ENCODE results near the gene BCL7B. TPM values are rescaled to one million over a fixed set of nuclear protein-coding genes. Genes with fewer than 3 reads are reported as not detected.
"Not testable (repeated sequence)": the region's sequence is repeated elsewhere in the genome, so short reads cannot be mapped to it uniquely, and the experiment has no call there.

BCL7B gene
- polyA plus RNA-seq, 4 donors, result 38.8 to 86.2 (median 64.3) TPM

GRCh38 chr7:73536479-73536878 is 21.0 kb downstream of the BCL7B start:
- DNase-seq (no peak), FAIRE-seq (no peak)
- no peaks in the 10 kb centered on the region for H3K27me3 ChIP-seq (ENCODE audit: control insufficient read depth in 3 of 3, insufficient read depth in 3 of 3, low read length in 3 of 3)
- H3K4me1 ChIP-seq (ENCODE audit: control insufficient read depth in 3 of 3, insufficient read depth in 2 of 3, low read depth in 1 of 3, low read length in 2 of 3), result no peaks in the 10 kb centered on the region
- 81 to 93% (median 85%) methylated on average over 5 of the region's 5 CpGs for WGBS, 3 donors
- no peak overlapping the region for H3K4me3 ChIP-seq (ENCODE audit: low read depth in 1 of 3, low read length in 3 of 3)
- H3K27ac ChIP-seq (ENCODE audit: low read depth in 1 of 3, low read length in 2 of 3), result no peak overlapping the region
- peaks cover 25 to 76% (median 25%) of the 10 kb centered on the region in 3 donors for H3K36me3 ChIP-seq (ENCODE audit: control insufficient read depth in 3 of 3, insufficient read depth in 2 of 3, low read depth in 1 of 3, low read length in 3 of 3)
- no peaks in the 10 kb centered on the region for H3K9me3 ChIP-seq (ENCODE audit: control insufficient read depth in 2 of 2, insufficient read depth in 1 of 2, low read depth in 1 of 2, low read length in 1 of 2)

- not testable (repeated sequence) for H3K4me3 ChIP-seq (ENCODE audit: low read depth in 1 of 3, low read length in 3 of 3); H3K9me3 ChIP-seq (ENCODE audit: control insufficient read depth in 2 of 2, insufficient read depth in 1 of 2, low read depth in 1 of 2, low read length in 1 of 2); FAIRE-seq; H3K27ac ChIP-seq (ENCODE audit: low read depth in 1 of 3, low read length in 2 of 3); DNase-seq; H3K27me3 ChIP-seq (ENCODE audit: control insufficient read depth in 3 of 3, insufficient read depth in 3 of 3, low read length in 3 of 3); H3K4me1 ChIP-seq (ENCODE audit: control insufficient read depth in 3 of 3, insufficient read depth in 2 of 3, low read depth in 1 of 3, low read length in 2 of 3)
- 94 to 98% (median 96%) methylated on average over 7 of the region's 7 CpGs for WGBS, 3 donors
- peaks cover 23 to 71% (median 25%) of the 10 kb centered on the region in 3 donors for H3K36me3 ChIP-seq (ENCODE audit: control insufficient read depth in 3 of 3, insufficient read depth in 2 of 3, low read depth in 1 of 3, low read length in 3 of 3)
These were observed 21.6 kb downstream of the BCL7B start for GRCh38 chr7:73535918-73536317.

- 87 to 91% (median 90%) methylated on average over 9 of the region's 9 CpGs for WGBS, 3 donors
- H3K4me3 ChIP-seq (ENCODE audit: low read depth in 1 of 3, low read length in 3 of 3), result no peak overlapping the region
- H3K36me3 ChIP-seq (ENCODE audit: control insufficient read depth in 3 of 3, insufficient read depth in 2 of 3, low read depth in 1 of 3, low read length in 3 of 3), result peaks cover 16 to 52% (median 22%) of the 10 kb centered on the region in 3 donors
- DNase-seq (no peak), FAIRE-seq (no peak)
- H3K9me3 ChIP-seq (ENCODE audit: control insufficient read depth in 2 of 2, insufficient read depth in 1 of 2, low read depth in 1 of 2, low read length in 1 of 2), result no peaks in the 10 kb centered on the region
- H3K4me1 ChIP-seq (ENCODE audit: control insufficient read depth in 3 of 3, insufficient read depth in 2 of 3, low read depth in 1 of 3, low read length in 2 of 3), result no peaks in the 10 kb centered on the region
- no peak overlapping the region for H3K27ac ChIP-seq (ENCODE audit: low read depth in 1 of 3, low read length in 2 of 3)
- no peaks in the 10 kb centered on the region for H3K27me3 ChIP-seq (ENCODE audit: control insufficient read depth in 3 of 3, insufficient read depth in 3 of 3, low read length in 3 of 3)
These were observed 23.7 kb downstream of the BCL7B start for GRCh38 chr7:73533742-73534141.

- H3K4me3 ChIP-seq (ENCODE audit: low read depth in 1 of 3, low read length in 3 of 3), result no peak overlapping the region
- H3K27ac ChIP-seq (ENCODE audit: low read depth in 1 of 3, low read length in 2 of 3), result no peak overlapping the region
- FAIRE-seq (no peak), DNase-seq (no peak)
- no peaks in the 10 kb centered on the region for H3K4me1 ChIP-seq (ENCODE audit: control insufficient read depth in 3 of 3, insufficient read depth in 2 of 3, low read depth in 1 of 3, low read length in 2 of 3)
- H3K27me3 ChIP-seq (ENCODE audit: control insufficient read depth in 3 of 3, insufficient read depth in 3 of 3, low read length in 3 of 3), result no peaks in the 10 kb centered on the region
- H3K9me3 ChIP-seq (ENCODE audit: control insufficient read depth in 2 of 2, insufficient read depth in 1 of 2, low read depth in 1 of 2, low read length in 1 of 2), result no peaks in the 10 kb centered on the region
- H3K36me3 ChIP-seq (ENCODE audit: control insufficient read depth in 3 of 3, insufficient read depth in 2 of 3, low read depth in 1 of 3, low read length in 3 of 3), result peaks cover 8 to 38% (median 11%) of the 10 kb centered on the region in 3 donors
- WGBS, 3 donors, result 96 to 97% (median 97%) methylated on average over 6 of the region's 6 CpGs
These were observed 25.3 kb downstream of the BCL7B start for GRCh38 chr7:73532224-73532623.

- no peak for DNase-seq
- Histone ChIP-seq H3K4me3 (ENCODE audit: low read depth in 1 of 3, low read length in 3 of 3) (no peak overlapping the region), H3K27me3 (ENCODE audit: control insufficient read depth in 3 of 3, insufficient read depth in 3 of 3, low read length in 3 of 3) (no peaks in the 10 kb centered on the region), H3K4me1 (ENCODE audit: control insufficient read depth in 3 of 3, insufficient read depth in 2 of 3, low read depth in 1 of 3, low read length in 2 of 3) (no peaks in the 10 kb centered on the region), H3K36me3 (ENCODE audit: control insufficient read depth in 3 of 3, insufficient read depth in 2 of 3, low read depth in 1 of 3, low read length in 3 of 3) (peaks cover 0 to 25% (median 4%) of the 10 kb centered on the region in 3 donors), H3K27ac (ENCODE audit: low read depth in 1 of 3, low read length in 2 of 3) (no peak overlapping the region), H3K9me3 (ENCODE audit: control insufficient read depth in 2 of 2, insufficient read depth in 1 of 2, low read depth in 1 of 2, low read length in 1 of 2) (no peaks in the 10 kb centered on the region)
- WGBS, 3 donors, result 97 to 100% (median 97%) methylated on average over 3 of the region's 3 CpGs
- no peak for FAIRE-seq
These were observed 26.7 kb downstream of the BCL7B start for GRCh38 chr7:73530800-73531199.

- Histone ChIP-seq H3K9me3 (ENCODE audit: control insufficient read depth in 2 of 2, insufficient read depth in 1 of 2, low read depth in 1 of 2, low read length in 1 of 2) (no peaks in the 10 kb centered on the region), H3K27me3 (ENCODE audit: control insufficient read depth in 3 of 3, insufficient read depth in 3 of 3, low read length in 3 of 3) (no peaks in the 10 kb centered on the region), H3K36me3 (ENCODE audit: control insufficient read depth in 3 of 3, insufficient read depth in 2 of 3, low read depth in 1 of 3, low read length in 3 of 3) (peaks cover 0 to 3% (median 0%) of the 10 kb centered on the region in 3 donors), H3K4me3 (ENCODE audit: low read depth in 1 of 3, low read length in 3 of 3) (no peak overlapping the region), H3K4me1 (ENCODE audit: control insufficient read depth in 3 of 3, insufficient read depth in 2 of 3, low read depth in 1 of 3, low read length in 2 of 3) (no peaks in the 10 kb centered on the region), H3K27ac (ENCODE audit: low read depth in 1 of 3, low read length in 2 of 3) (peak overlapping the region in 1 of 3 donors; percentile 67)
- DNase-seq (no peak), FAIRE-seq (no peak)
- 61 to 71% (median 62%) methylated on average over 8 of the region's 8 CpGs for WGBS, 3 donors
These were observed 30.3 kb downstream of the BCL7B start for GRCh38 chr7:73526896-73527821.

- H3K4me1 ChIP-seq (ENCODE audit: control insufficient read depth in 3 of 3, insufficient read depth in 2 of 3, low read depth in 1 of 3, low read length in 2 of 3); DNase-seq; H3K9me3 ChIP-seq (ENCODE audit: control insufficient read depth in 2 of 2, insufficient read depth in 1 of 2, low read depth in 1 of 2, low read length in 1 of 2); H3K27me3 ChIP-seq (ENCODE audit: control insufficient read depth in 3 of 3, insufficient read depth in 3 of 3, low read length in 3 of 3); FAIRE-seq; H3K36me3 ChIP-seq (ENCODE audit: control insufficient read depth in 3 of 3, insufficient read depth in 2 of 3, low read depth in 1 of 3, low read length in 3 of 3); H3K4me3 ChIP-seq (ENCODE audit: low read depth in 1 of 3, low read length in 3 of 3): not testable (repeated sequence)
- H3K27ac ChIP-seq (ENCODE audit: low read depth in 1 of 3, low read length in 2 of 3), result peak overlapping the region in 1 of 3 donors; percentile 10
- WGBS, 3 donors, result 66 to 71% (median 67%) methylated on average over 1 of the region's 1 CpG
These were observed 31.4 kb downstream of the BCL7B start for GRCh38 chr7:73526158-73526494.

GRCh38 chr7:73522105-73522872 is 35.2 kb downstream of the BCL7B start, which contains the start of gene BAZ1B:
Gene BAZ1B, minus strand, starts transcription at chr7:73522293. Its CDS starts 360 bp downstream, at chr7:73521933.
- Histone ChIP-seq H3K9me3 (ENCODE audit: control insufficient read depth in 2 of 2, insufficient read depth in 1 of 2, low read depth in 1 of 2, low read length in 1 of 2) (no peaks in the 10 kb centered on the region), H3K36me3 (ENCODE audit: control insufficient read depth in 3 of 3, insufficient read depth in 2 of 3, low read depth in 1 of 3, low read length in 3 of 3) (peaks cover 0 to 10% (median 0%) of the 10 kb centered on the region in 3 donors), H3K4me3 (ENCODE audit: low read depth in 1 of 3, low read length in 3 of 3) (peak within 1 kb of the TSS; percentile 53 to 100 (median 97)), H3K27me3 (ENCODE audit: control insufficient read depth in 3 of 3, insufficient read depth in 3 of 3, low read length in 3 of 3) (no peaks in the 10 kb centered on the region), H3K4me1 (ENCODE audit: control insufficient read depth in 3 of 3, insufficient read depth in 2 of 3, low read depth in 1 of 3, low read length in 2 of 3) (peaks cover 0 to 14% (median 3%) of the 10 kb centered on the region in 3 donors), H3K27ac (ENCODE audit: low read depth in 1 of 3, low read length in 2 of 3) (peak within 1 kb of the TSS; percentile 60 to 98 (median 89))
- peak; percentile 98 for DNase-seq
- no peak for FAIRE-seq
- WGBS, 3 donors, result 0% methylated on average over 57 to 70 of the region's 71 CpGs

All from small intestine (tissue), 7 donors.